Hepatocyte (in vitro differentiated cells): ENCODE results near the gene NFE2.

Experiments
- EZH2 ChIP-seq: fragments of 200-600 bp; sonication (generic); IDR thresholded peaks from 2 replicates; pipeline ENCODE4 v1.6.1; 2016; ENCODE audit warnings: antibody characterized with exemption, mild to moderate bottlenecking, borderline replicate concordance
- EZH2phosphoT487 ChIP-seq: fragments of 200-600 bp; sonication (generic); IDR thresholded peaks from one replicate; pipeline ENCODE4 v1.6.1; 2018; ENCODE audit warnings: antibody characterized with exemption, mild to moderate bottlenecking, low read depth, moderate library complexity; ENCODE audit not compliant: unreplicated experiment, severe bottlenecking
- TF ChIP-seq, protein P1 (sequence below): fragments of 200-600 bp; sonication (generic); IDR thresholded peaks from 2 replicates; pipeline ENCODE4 v1.5.1; 2016; ENCODE audit warnings: antibody characterized with exemption, mild to moderate bottlenecking; ENCODE audit not compliant: poor library complexity

DNA sequence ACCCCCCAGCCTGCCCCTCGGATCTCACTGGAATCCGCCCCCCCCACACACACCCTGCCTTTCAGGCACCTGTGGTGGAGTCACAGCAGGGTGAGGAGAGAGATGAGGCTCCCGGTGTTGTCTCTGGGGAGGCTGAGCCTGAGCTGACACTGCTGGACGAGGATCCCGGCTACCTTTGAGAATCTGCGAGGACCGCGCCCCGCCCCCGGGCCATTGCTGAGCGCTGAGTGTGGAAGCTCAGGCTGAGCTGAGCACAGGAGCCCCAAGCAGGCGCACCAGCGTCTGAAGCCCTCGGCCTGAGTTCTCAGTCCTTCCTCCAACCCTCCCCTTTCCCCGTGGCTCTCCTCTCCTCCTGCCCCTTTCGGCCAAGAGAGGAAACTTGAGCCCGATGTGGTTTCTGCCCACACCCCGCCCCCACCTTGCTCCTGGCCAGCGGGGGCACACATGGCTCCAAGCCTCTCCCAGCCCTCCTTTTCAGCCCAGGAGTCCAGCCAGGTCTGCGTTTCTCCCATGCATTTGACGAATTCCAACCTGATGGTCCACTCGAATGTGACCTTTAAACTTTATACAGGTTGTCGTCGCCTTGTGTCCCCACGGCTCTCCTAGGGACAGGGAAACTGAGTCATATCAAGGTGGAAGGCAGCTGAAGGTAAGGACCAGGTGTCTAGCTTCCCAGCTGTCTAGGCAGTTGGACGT, at the start of gene NFE2:
- TF ChIP-seq, protein P1, sequence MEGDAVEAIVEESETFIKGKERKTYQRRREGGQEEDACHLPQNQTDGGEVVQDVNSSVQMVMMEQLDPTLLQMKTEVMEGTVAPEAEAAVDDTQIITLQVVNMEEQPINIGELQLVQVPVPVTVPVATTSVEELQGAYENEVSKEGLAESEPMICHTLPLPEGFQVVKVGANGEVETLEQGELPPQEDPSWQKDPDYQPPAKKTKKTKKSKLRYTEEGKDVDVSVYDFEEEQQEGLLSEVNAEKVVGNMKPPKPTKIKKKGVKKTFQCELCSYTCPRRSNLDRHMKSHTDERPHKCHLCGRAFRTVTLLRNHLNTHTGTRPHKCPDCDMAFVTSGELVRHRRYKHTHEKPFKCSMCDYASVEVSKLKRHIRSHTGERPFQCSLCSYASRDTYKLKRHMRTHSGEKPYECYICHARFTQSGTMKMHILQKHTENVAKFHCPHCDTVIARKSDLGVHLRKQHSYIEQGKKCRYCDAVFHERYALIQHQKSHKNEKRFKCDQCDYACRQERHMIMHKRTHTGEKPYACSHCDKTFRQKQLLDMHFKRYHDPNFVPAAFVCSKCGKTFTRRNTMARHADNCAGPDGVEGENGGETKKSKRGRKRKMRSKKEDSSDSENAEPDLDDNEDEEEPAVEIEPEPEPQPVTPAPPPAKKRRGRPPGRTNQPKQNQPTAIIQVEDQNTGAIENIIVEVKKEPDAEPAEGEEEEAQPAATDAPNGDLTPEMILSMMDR, result no peak
- TF ChIP-seq EZH2phosphoT487 (no peak), EZH2 (no peak)
